Measurements from ENCODE around the gene GOLGA8N.
"Not testable (repeated sequence)": the region's sequence is repeated elsewhere in the genome, so short reads cannot be mapped to it uniquely, and the experiment has no call there.

The GOLGA8N gene

DNA sequence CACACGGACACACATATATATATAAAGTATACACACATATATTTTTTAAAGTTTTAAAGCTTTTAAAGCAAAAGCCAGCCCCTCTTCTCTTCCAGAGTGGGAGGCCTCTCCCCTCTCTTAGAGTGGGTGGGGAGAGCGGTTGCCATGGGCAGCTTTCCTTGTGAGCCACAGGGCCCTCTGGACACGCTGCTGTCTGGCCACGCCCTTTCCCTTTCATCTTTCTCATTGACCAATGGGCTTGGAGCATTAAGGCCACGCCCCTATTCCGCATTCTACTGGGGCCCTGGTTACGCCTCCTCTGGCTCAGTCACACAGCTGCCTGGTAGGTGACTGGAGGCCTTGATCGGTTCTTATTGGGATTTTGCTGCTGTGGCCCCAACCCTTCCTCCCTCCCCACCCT, at the start of gene GOLGA8N:
GOLGA8N (plus strand) TSS at position 306 of the 400 bp plus-strand sequence.
- DNase-seq, result not testable (repeated sequence)

DNA sequence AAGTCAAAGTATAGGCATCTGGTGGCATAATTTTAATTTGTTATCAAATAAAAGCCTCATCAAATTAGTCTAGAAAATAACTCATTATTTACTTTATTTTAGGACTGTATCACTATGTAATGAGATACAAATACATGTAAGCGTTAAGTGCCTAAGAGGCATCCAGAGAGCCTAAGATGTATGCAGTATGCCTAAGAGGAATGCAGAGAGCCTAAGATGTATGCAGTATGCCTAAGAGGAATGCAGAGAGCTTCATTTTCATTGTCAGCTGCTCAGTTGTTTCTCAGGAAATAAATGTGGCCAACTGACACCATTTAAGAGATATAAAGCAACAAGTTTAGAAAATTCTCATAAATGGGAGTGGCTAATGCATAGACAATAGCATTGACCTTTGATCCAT, 49.8 kb upstream of the GOLGA8N start:
- DNase-seq, result not testable (repeated sequence)

DNA sequence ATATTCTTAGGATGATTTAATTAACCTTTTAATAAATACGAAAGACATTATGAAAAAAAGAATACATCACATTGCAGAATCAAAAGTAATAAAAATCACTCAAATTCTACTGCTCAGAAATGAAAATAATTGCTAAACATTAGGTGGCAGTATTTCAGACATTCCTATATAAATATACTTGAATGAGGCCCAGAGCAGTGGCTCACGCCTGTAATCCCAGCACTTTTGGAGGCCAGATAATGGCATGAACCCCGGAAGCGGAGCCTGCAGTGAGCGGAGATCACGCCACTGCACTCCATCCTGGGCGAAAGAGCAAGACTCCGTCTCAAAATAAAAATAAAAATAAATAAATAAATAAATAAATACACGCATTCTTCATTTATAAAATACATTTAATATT, 48.1 kb upstream of the GOLGA8N start:
- DNase-seq, result not testable (repeated sequence)

DNA sequence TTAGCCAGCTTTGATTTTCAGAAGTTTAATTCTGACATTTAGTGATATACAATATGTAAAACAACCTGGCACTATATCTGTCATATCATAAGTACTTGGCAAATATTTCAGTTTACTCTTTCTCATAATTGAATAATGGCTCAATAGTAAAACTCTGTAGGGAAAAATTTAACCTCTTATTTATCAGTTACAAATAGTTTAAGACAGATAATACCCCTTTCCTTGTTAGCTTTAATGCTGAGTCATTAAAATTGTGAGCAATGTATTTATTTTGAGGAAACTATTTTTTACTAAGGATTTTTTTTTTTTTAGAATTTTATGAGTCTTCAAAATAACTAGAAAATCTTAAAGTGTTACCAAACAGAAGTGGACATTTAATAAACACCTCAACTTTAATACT, 38.7 kb upstream of the GOLGA8N start:
- not testable (repeated sequence) for DNase-seq

DNA sequence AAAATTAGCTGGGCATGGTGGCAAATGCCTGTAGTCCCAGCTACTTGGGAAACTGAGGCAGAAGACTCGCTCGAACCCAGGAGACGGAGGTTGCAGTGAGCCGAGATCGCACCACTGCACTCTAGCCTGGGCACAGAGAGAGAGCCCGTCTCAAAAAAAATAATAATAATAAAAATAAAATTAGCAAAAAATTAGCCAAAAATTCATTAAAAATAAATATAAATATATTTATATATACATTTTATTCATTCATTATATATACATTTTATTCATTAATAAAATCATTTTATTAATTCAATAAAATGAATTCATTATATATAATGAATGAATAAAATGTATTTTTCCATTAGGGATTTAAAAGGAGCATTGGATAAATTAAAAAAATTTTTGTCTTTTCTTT, 31.1 kb upstream of the GOLGA8N start:
- not testable (repeated sequence) for DNase-seq

DNA sequence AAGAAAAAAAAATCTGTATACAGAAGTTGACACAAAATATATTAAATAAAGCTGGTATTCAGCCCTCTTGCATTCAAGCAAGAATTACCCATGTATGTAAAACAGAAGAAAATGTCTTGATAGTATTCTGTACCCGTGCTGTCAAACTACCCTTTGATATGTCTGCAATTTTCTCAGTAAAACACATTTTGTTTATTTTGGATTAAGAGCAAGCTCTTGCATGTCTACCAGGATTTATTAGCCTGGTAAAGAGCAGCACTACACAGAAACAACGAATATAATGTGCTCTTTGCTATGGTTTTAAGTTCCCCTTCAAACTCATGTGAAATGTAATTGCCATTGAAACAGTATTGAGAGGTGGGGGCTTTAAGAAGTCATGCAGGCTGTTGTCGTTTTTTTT, 24.3 kb upstream of the GOLGA8N start:
- not testable (repeated sequence) for DNase-seq

DNA sequence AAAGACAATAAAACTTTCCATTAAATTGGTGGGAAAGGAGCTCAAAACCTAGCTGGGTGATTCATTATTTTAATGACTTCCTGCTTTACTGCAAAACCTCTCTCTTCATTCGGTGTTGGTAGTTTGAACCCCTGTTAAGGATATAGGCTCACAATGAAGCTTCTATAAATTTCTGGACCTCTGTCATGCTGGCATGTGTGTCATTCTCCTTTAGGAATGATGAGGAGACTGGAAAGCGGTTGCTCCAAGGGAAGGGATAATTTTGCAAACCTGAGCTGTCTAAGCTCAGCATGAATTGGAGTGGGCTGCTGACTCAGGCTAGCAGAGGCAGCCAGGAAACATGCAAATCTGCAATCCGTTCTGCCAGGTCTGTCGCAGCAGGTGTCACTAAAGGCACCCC, 14.8 kb upstream of the GOLGA8N start:
- DNase-seq, result not testable (repeated sequence)

DNA sequence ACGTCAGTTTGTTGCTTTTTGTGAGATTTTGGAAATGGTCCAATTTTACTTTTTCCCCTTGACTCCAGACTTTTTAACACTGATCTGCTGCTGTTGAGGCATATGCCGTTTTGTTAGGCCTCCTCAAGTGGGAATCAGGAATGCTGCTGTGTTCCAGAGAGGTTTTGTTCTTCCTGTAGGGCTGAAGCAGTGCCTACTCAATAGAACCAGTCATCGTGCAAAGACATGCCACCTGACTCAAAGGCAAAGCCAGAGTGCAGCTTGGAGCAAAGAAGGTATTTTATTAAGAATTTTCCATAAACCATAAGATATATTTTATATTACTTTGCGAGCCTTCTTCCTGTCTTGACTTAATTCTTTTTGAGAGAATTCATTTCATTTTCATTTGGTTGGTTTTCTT, 7.4 kb upstream of the GOLGA8N start:
- DNase-seq, result not testable (repeated sequence)

DNA sequence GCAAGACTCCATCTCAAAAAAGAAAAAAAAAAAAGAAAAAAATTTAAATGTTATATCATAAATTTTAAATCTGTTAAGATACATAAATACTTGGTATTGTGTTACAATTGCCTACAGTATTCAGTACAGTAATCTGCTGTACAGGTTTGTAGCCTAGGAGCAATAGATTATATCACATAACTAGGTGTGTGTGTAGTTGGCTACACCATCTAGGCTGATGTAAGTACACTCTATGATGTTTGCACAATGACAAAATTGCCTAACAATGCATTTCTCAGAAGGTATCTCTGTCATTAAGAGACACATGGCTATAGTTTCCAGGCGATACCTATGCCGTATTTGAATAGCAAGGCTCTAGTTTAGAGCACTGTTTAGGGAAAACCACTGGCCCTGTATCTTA, 16.3 kb downstream of the GOLGA8N start:
- DNase-seq, result not testable (repeated sequence)

DNA sequence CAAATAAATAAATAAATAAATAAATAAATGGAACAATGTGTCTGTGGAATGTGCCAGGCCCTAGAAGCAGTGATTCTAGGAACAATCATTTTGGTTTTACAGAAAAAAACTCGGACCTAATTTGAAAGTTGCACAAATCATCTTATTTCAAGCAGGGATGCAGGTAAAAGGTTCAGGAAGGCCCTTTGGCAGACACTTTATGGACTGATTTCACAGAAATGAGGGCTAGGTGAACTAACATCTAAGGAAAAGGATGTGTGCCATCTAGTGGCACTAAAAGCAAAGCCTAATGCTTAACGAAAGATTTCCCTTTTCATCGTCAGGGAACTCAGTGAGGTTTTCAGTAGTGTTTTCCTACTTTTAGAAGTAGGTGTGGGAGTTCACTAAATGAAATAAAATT, 17.5 kb downstream of the GOLGA8N start:
- DNase-seq, result peak; percentile 28

DNA sequence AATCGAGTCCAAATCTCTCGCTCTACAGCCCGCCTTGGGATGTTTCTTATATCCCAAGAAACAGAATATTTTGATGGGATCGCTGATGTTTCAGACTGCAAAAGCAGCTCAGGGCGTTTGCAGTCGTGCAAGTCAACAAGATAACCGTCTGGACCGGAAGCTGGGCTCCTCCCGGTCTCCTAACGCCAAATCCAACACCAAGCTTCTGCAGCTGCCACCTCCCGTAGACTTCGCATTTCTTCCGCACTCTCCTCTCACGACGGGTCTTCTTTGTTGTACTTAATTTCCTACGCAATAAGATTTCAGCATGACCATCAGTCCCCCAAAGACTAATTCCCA, 21.4 kb downstream of the GOLGA8N start:
- DNase-seq, result not testable (repeated sequence)

DNA sequence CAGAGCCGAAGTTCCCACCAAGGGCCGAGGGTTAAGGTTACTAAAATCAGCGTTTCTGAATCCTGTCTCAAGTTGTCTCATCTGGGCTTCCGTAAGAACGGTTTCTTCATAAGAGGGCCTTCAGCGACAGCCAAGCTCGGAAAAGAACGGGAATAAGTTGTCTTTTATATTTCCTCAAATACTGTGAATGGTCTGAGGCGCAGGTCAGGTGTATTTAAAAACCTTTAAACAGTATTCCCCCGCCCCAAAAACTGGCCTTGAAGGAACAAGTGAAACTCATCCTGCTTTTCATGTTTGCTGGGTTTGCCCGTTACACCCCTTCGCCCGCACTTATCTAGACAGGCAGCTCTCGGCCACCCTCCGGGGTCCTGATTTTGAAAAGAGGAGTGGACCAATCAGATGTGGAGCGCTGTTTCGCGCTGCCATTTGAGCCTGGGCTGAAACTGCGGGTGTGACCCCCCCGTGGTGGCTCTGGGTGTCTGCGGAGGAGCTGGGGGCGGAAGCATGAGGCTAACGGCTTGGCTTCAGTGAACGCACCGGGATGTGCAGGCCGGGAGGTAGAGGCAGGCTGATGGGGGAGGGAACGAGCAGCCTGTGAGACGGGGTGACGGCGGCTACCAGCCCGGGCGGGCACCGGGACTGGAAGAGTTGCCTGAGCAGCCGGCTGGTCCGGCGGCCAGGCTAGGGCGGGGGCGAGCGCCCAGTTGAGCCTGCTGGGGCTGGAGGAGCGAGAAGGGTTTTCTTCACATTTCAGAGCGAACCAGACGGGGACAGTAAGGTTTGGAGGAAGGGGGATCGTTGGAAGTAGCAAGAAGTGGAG, 22.0 kb downstream of the GOLGA8N start, which contains the start of gene ARHGAP11A:
ARHGAP11A (plus strand) TSS at position 454 of the 820 bp plus-strand sequence. CDS start 708 bp downstream, outside the sequence.
- peak; percentile 92 for DNase-seq

DNA sequence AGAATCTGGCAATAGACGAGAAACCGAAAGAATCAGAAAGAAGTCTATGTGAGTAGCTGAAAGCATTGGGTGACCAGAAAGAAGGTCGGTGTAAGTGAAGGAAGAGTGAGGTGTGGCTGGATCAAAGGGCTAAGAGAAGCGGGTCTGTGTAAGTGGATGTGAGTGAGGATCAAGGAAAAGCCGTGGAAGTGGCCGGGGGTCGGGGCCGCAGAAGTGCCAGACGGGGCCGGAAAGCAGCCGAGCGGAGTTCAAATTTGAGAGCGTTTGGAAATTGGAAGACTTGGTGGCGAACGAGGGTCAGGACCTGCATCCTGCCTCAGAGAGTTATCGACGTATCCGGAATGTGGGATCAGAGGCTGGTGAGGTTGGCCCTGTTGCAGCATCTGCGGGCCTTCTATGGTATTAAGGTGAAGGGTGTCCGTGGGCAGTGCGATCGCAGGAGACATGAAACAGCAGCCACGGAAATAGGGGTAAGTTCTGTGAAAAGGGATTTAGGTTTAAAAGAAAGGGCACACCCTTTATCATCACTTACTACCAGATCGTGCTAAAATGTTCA, 22.7 kb downstream of the GOLGA8N start:
- DNase-seq, result peak; percentile 23

DNA sequence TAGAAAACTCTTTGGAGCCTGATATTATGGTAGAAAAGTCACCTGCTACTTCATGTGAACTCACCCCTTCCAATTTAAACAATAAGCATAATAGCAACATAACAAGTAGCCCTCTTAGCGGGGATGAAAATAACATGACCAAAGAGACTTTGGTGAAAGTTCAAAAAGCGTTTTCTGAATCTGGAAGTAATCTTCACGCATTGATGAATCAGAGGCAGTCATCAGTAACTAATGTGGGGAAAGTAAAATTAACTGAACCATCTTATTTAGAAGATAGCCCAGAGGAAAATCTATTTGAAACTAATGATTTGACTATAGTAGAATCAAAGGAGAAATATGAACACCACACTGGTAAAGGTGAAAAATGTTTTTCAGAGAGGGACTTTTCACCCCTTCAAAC, 43.2 kb downstream of the GOLGA8N start:
- DNase-seq, result no peak

DNA sequence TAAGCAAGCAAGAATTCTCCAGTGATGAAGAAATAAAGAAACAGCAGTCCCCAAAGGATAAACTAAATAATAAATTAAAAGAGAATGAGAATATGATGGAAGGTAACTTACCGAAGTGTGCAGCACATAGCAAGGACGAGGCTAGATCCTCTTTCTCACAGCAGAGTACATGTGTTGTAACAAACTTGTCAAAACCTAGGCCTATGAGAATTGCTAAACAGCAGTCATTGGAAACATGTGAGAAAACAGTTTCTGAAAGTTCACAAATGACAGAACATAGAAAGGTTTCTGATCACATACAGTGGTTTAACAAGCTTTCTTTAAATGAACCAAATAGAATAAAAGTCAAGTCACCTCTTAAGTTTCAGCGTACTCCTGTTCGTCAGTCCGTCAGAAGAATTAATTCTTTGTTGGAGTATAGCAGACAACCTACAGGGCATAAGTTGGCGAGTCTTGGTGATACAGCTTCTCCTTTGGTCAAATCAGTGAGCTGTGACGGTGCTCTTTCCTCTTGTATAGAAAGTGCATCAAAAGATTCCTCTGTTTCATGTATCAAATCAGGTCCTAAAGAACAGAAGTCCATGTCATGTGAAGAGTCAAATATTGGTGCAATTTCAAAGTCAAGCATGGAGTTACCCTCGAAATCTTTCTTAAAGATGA, 43.8 kb downstream of the GOLGA8N start:
- DNase-seq, result no peak

DNA sequence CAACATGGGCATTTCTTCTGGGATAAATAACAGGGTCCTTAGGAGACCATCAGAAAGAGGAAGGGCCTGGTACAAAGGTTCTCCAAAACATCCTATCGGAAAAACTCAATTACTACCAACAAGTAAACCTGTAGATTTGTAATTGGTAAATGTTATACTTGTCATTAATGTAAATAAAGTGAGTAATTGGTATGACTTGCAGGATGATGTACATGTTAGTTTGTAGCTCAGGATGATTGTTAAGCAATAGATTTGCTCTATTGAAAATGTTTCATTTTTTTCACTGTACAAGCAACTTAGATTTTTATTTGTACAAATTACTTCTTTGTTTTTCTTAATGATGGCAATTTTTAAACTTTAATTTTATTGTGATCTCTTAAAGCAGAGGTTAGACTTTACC, 44.4 kb downstream of the GOLGA8N start:
- DNase-seq, result no peak

DNA sequence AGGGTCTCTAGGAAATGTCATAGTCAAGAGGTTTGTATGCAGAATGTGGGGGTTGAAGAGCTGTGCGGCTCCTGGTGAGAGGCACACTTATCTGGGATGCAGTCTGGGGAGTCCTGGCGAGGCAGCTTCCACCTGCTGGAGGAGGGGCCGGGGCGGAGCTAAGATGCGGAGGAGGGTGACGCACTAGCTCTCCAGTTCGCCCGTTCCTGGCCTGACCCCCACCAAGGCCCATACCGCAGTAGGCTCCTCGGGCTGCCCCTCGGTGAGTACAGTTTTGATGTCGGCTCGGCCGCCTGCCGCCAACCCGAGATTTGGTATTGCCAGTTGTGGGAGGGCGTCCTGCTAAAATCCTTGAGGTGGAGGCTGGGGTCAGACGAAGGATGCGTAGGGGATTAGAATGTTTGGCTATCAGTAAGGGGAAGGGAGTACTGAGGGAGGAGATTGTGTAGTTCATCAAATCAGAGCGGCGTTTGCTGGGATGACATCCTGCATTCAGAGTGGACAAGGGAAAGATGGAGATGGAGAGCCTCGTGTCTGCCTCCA, 48.3 kb downstream of the GOLGA8N start, which contains the start of gene SCG5:
SCG5 (plus strand) TSS at position 194 of the 543 bp plus-strand sequence. CDS start 1,883 bp downstream, outside the sequence.
- DNase-seq, result no peak

DNA sequence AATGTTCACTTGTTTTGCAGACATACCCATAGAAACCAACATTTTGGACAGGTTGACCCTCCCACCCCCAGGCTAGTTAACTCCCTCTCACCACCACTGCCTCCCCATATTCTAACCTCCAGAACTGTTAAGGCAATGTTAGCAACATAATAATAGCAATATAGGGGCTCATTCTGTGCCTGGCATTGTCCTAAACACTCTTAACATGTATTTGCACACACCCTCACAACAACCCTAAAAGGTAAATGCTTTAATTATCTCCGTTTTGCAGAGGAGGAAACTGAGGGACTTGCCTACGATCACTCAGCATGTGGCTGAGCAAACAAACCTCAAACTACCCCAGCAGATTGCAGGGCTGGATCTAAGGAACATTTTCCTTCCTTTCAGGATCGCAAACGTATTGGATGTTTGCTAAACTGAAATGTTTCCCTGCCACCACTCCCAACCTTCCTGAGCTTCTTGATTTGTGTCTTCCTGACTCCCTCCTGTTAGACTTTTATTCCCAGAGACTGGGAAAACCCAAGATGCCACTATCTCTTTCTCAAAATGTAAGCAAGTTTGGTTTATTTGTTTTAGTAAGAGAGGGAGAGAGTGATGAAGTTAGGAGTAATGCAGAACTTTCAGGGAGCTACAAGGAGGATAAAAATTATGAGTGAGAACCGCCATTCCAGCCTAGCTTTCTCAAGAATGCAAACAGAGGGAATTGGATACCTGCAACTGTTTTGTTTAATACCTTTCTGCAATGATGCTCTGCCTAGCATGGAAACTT, 49.6 kb downstream of the GOLGA8N start:
- DNase-seq, result no peak

DNA sequence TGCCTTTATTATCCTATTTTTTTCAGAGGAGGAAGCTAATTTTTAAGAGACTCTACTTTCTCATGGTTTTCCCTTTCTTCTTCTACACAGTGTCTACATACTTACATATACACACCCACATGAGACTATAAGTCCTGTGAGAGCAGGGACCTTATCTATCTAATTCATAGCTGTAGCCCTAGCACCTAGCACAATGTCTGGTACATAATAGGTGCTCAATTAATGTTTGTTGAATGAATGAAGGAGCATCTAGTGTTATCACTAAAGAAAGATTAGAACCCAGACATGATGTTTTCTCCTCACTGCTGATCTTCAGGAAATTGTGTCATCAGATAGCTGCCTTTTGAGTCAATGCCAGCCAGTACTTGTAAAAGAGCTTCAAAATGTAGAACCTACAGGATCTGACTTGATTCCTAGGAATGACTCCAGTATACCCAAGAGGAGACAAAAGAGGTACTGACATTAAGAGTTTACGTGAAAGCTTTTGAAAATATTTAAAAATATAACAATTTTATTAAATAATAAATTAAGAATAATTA, 50.7 kb downstream of the GOLGA8N start:
- DNase-seq, result no peak

DNA sequence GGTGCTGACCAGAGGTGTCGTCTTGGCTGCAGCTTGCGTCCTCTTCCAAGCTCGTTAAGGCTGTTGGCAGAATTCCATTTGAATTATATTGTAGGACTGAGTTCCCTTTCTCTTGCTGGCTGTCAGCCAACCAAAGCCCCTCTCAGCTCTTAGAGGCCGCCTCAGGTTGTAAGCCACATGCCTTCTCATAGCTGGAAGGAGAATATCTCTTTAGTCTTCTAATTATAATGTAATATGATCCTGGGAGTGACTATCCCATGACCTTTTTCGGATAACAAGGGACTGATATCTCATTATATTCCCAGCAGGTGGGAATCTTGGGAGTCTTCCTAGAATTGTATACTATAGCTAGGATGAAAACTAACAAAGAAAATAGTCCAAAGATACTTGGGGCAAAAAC, 53.0 kb downstream of the GOLGA8N start:
- no peak for DNase-seq

DNA sequence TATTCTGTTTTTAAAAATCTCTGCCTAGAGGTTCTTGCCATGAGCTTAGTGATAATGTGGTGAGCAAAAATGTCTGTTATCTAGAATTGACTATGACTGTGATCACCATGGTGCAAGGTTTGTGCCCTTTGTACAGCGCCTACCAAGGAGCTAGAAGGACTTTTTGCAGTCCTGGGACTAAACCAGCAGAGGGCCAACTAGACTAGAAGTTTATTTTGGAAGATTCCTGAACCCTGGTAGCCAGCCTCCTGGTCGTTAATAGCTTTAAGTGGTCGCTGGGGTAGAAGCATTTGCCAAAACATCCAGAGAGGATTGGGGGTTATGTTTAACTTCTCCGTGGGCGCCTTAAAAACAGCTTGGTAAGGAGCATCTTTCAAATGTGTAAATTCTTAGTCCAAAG, 56.1 kb downstream of the GOLGA8N start:
- DNase-seq, result peak; percentile 7

DNA sequence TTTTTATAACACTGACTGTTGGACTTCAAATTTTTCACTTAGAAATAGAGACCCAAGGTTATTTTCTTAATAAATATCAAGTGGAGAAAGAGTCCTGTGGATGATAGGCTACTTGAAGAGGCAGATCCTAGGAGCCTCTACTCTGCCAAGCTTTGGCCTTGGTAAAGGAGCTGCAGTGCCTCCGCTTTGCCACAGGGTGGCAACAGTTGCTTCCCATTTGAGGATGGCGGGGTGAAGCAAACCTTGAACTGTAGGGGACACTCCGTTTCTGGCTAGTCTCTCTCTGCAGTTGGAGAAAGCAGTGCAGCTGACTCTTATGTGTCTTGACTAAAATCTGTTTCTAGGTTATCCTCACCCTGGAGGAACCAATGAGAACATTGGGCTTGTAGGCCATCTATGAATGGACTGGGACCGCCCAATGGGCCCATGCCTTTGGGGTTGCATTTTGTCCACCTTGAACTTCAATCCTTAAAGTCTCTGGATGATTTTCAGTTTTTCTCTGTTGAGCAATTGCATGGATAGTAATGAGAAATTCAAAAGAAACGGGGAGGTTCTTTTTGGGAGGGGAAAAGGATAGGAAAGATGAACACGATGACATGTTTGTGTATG, 58.1 kb downstream of the GOLGA8N start:
- DNase-seq, result peak; percentile 67
